ENCODE data around the gene CACNA1S. TPM values are rescaled to one million over a fixed set of nuclear protein-coding genes. Genes with fewer than 3 reads are reported as not detected.

The CACNA1S gene
- total RNA-seq, 1 experiment from 2014 or later = not detected

DNA sequence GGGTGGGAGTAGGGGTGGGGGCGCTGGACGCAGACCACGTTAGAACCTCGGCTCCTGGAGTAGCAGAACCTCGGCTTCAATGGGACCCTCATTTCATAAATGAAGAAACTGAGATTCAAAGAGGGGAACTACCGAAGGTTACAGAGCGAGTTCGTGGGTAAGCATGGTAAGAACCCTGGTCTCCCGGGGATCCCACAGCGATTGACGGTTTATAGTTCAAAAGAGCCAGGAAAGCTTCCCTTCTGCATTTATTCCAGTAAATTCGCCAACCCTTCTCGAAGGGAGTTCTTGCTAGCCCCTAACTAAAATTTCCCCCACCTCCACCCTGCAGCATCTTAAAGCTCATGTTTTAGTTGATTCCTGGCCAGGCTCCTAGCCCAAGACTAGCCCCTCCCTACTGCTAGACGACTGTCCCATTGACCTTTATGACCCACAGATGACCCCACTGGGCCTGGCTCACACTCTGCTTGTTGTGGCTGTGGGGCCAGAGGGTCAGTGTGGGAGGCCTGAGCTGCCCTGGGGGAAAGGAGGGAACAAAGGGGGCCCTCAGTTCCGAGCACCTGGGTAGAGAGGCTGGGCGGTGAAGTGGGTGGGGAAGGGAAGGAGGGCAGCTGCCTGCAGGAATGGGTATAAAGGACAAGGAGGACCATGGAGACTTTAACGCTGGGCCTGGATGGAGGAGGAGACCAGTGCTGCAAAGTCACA is 88.2 kb downstream of the CACNA1S start:
- Histone ChIP-seq H3K27me3 (ENCODE audit: control insufficient read depth, insufficient read depth, low read length) (peaks cover 7% of the 10 kb centered on the region; the same call in 1 of the 2 replicates), H3K4me3 (ENCODE audit: low read depth in 2 of 2, low read length in 2 of 2) (no peak overlapping the region), H3K27ac (ENCODE audit: low read length) (no peak overlapping the region), H3K9me3 (ENCODE audit: control insufficient read depth, insufficient read depth, low read depth, low read length) (no peaks in the 10 kb centered on the region), H3K4me1 (ENCODE audit: control insufficient read depth, insufficient read depth, low read length) (no peaks in the 10 kb centered on the region), H3K36me3 (ENCODE audit: control insufficient read depth, insufficient read depth, low read length) (no peaks in the 10 kb centered on the region)
- TF ChIP-seq CTCF (IDR thresholded peaks at IDR 0.05) (no peak), TCF7L2 (IDR thresholded peaks at IDR 0.05; ENCODE audit: low read depth, low read length) (no peak), POLR2AphosphoS5 (IDR thresholded peaks at IDR 0.05; ENCODE audit: low read depth, low read length) (no peak), SIN3A (IDR thresholded peaks at IDR 0.05; ENCODE audit: borderline replicate concordance, insufficient read depth, low read depth, low read length) (no peak)
- TF ChIP-seq, protein P1, sequence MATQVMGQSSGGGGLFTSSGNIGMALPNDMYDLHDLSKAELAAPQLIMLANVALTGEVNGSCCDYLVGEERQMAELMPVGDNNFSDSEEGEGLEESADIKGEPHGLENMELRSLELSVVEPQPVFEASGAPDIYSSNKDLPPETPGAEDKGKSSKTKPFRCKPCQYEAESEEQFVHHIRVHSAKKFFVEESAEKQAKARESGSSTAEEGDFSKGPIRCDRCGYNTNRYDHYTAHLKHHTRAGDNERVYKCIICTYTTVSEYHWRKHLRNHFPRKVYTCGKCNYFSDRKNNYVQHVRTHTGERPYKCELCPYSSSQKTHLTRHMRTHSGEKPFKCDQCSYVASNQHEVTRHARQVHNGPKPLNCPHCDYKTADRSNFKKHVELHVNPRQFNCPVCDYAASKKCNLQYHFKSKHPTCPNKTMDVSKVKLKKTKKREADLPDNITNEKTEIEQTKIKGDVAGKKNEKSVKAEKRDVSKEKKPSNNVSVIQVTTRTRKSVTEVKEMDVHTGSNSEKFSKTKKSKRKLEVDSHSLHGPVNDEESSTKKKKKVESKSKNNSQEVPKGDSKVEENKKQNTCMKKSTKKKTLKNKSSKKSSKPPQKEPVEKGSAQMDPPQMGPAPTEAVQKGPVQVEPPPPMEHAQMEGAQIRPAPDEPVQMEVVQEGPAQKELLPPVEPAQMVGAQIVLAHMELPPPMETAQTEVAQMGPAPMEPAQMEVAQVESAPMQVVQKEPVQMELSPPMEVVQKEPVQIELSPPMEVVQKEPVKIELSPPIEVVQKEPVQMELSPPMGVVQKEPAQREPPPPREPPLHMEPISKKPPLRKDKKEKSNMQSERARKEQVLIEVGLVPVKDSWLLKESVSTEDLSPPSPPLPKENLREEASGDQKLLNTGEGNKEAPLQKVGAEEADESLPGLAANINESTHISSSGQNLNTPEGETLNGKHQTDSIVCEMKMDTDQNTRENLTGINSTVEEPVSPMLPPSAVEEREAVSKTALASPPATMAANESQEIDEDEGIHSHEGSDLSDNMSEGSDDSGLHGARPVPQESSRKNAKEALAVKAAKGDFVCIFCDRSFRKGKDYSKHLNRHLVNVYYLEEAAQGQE (IDR thresholded peaks at IDR 0.05; ENCODE audit: insufficient read depth in 1 of 2, low read depth in 2 of 2, low read length in 1 of 2) = no peak
- DNase-seq (ENCODE audit: low read depth, low spot score) (no peak), ATAC-seq (no peak)
- no TSS peak for BruUV-seq (replicated peaks)
- ChIA-PET CTCF (no interaction called here), POLR2A (no interaction called here)
- intact Hi-C loops (cut with micrococcal nuclease; ENCODE audit: unreplicated experiment) = no loop called here
- in situ Hi-C loops (cut with HindIII; ENCODE audit: low pct_unique_long_range_greater_than_20kb, low sequenced_read_pairs) = no loop called here

DNA sequence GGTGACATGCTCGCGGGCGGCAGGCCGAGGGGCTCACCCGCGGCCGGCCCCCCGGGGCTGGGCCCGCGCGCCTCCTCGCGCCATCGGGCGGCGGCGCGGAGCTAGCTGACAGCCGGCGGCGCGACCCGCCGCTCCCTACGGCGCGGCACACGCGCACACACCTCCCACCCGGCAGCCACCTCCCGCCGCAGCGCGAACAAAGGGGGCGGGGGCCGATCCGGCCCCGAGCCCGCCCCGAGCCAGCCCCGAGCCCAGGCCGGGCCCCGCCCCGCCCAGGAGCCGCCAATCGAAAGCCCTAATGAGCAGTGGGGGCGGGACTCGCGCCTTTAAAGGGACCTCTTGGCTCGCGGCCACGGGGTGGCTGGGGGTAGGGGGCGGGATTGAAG is 88.7 kb downstream of the CACNA1S start, which contains the start of gene KIF21B:
KIF21B (minus strand) TSS at position 198 of the 386 bp plus-strand sequence. CDS start 331 bp downstream, outside the sequence.
- Histone ChIP-seq H3K4me3 (ENCODE audit: low read depth in 2 of 2, low read length in 2 of 2) (peak within 1 kb of the TSS in 1 of 2 experiments; percentile 34; a peak in 2 of 4 replicates), H3K27ac (ENCODE audit: low read length) (no peak within 1 kb of the TSS), H3K9me3 (ENCODE audit: control insufficient read depth, insufficient read depth, low read depth, low read length) (no peaks in the 10 kb centered on the region), H3K27me3 (ENCODE audit: control insufficient read depth, insufficient read depth, low read length) (peaks cover 7% of the 10 kb centered on the region; the same call in 1 of the 2 replicates), H3K36me3 (ENCODE audit: control insufficient read depth, insufficient read depth, low read length) (no peaks in the 10 kb centered on the region), H3K4me1 (ENCODE audit: control insufficient read depth, insufficient read depth, low read length) (no peaks in the 10 kb centered on the region)
- CTCF ChIA-PET = no interaction called here
- DNase-seq (ENCODE audit: low read depth, low spot score) = no peak
- TF ChIP-seq, protein P1 (IDR thresholded peaks at IDR 0.05; ENCODE audit: insufficient read depth in 1 of 2, low read depth in 2 of 2, low read length in 1 of 2) = no peak
- TF ChIP-seq POLR2AphosphoS5 (IDR thresholded peaks at IDR 0.05; ENCODE audit: low read depth, low read length) = no peak
- TF ChIP-seq SIN3A (IDR thresholded peaks at IDR 0.05; ENCODE audit: borderline replicate concordance, insufficient read depth, low read depth, low read length) = no peak
- TF ChIP-seq TCF7L2 (IDR thresholded peaks at IDR 0.05; ENCODE audit: low read depth, low read length) = no peak
- TF ChIP-seq CTCF (IDR thresholded peaks at IDR 0.05) = no peak
- POLR2A ChIA-PET = no interaction called here
- BruUV-seq (replicated peaks) = no TSS peak
- in situ Hi-C loops (cut with HindIII; ENCODE audit: low pct_unique_long_range_greater_than_20kb, low sequenced_read_pairs) (no loop called here), intact Hi-C loops (cut with micrococcal nuclease; ENCODE audit: unreplicated experiment) (no loop called here)
- ATAC-seq = peak; percentile 90

All from Panc1 (cell line).